ENCODE results near the gene CPN1.
"Not testable (repeated sequence)": the region's sequence is repeated elsewhere in the genome, so short reads cannot be mapped to it uniquely, and the experiment has no call there.

The CPN1 gene

GRCh38 chr10:100013621-100014020 is 68.0 kb downstream of the CPN1 start:
- no peak overlapping the region for H3K27ac ChIP-seq

GRCh38 chr10:100011906-100012305 is 69.8 kb downstream of the CPN1 start:
- not testable (repeated sequence) for H3K27ac ChIP-seq

More at GRCh38 chr10:100013621-100014020, 68.0 kb downstream of the CPN1 start:
- TF ChIP-seq ZFX (IDR thresholded peaks at IDR 0.05; ENCODE audit: borderline replicate concordance) = no peak
- TF ChIP-seq CTCF (IDR thresholded peaks at IDR 0.05) = no peak

GRCh38 chr10:100009793-100010676 is 71.6 kb downstream of the CPN1 start, which contains the start of gene DNMBP:
Gene DNMBP (minus strand): TSS chr10:100009947. CDS start chr10:99972124, 37,823 bp downstream.
- TF ChIP-seq CTCF (IDR thresholded peaks at IDR 0.05) (peak; percentile 91), ZFX (IDR thresholded peaks at IDR 0.05; ENCODE audit: borderline replicate concordance) (no peak)
- peak within 1 kb of the TSS; percentile 53 for H3K27ac ChIP-seq

- TF ChIP-seq CTCF (IDR thresholded peaks at IDR 0.05) = no peak
- no peak for TF ChIP-seq ZFX (IDR thresholded peaks at IDR 0.05; ENCODE audit: borderline replicate concordance)
- H3K27ac ChIP-seq = peak overlapping the region; percentile 53
Measured at GRCh38 chr10:100009283-100009792, 72.3 kb downstream of the CPN1 start.

- peak overlapping the region; percentile 53 for H3K27ac ChIP-seq
- TF ChIP-seq ZFX (IDR thresholded peaks at IDR 0.05; ENCODE audit: borderline replicate concordance) (no peak), CTCF (IDR thresholded peaks at IDR 0.05) (no peak)
Measured at GRCh38 chr10:100008708-100009282, 72.9 kb downstream of the CPN1 start.

DNA sequence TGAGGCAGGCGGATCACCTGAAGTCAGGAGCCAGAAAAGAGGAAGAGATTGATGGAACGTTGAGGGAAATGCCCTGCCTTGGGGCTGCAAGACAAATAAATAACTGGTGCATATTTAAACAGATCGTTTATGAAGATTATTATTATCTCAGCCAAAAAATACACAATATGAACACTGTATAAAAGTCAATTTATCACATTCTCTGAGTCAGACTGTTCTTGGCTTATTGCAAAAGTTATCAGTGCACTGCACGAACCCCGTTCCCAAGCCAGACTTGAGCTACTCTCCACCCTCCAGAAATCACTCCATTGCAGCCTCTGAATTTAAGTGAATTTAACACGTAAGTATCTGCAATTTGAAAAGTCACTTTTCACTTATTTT is 73.5 kb downstream of the CPN1 start:
- no peak overlapping the region for H3K27ac ChIP-seq

More for the DNA sequence above, 73.5 kb downstream of the CPN1 start:
- no peak for TF ChIP-seq ZFX (IDR thresholded peaks at IDR 0.05; ENCODE audit: borderline replicate concordance)
- TF ChIP-seq CTCF (IDR thresholded peaks at IDR 0.05) = no peak
